Measurements from ENCODE around the gene DIPK1A. TPM values are rescaled to one million over a fixed set of nuclear protein-coding genes. Genes with fewer than 3 reads are reported as not detected.

Gene DIPK1A
- total RNA-seq, 1 donor from 2014 or later, result 16.0 TPM

DNA sequence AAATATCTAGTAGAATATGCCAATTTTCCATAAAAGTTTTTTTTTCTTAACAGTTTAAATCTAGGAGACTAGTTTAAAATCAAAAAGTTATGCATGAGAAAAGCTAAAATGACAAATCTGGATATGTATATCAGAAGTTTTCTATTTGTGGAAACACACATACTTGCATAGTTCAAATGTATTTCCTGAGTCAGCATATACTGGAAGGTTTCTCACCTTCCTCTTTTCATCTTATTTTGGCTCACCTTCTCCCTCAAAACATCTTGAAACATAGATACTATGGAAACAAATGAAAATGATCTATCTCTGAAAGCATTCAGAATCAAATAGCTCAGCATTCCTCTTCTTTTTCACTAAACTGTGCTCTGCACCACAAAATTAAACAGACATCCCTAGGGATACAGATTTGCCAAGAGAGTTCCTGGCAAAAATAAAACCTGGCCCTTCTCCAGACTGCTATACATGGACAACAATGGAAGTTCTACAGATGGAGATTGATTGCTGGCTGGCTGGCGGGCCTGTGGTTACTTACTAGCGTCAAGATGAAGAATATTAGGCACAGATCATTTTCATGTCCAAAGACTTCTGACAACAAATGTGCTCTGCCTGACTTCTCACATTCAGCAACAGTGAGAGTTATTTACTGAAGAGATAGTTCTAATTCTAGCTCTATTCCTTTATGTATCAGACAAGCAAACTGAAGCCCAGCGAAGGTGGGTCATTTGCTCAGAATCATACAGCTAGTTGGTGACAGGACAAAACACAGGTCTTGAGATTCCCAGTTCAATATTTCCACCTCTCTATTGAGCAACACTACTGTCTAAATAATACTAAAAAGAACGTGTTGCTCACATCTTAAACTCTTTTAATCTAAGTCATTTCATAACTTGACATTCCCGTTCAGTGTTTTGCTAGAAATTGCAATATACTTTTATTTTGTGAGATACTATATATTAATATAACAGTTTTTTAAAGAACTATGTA, 26.6 kb downstream of the DIPK1A start:
- peak overlapping the region; percentile 43 for H3K27ac Mint-ChIP-seq
- H3K9me3 Mint-ChIP-seq, result no peaks in the 10 kb centered on the region
- TF ChIP-seq, protein P1, sequence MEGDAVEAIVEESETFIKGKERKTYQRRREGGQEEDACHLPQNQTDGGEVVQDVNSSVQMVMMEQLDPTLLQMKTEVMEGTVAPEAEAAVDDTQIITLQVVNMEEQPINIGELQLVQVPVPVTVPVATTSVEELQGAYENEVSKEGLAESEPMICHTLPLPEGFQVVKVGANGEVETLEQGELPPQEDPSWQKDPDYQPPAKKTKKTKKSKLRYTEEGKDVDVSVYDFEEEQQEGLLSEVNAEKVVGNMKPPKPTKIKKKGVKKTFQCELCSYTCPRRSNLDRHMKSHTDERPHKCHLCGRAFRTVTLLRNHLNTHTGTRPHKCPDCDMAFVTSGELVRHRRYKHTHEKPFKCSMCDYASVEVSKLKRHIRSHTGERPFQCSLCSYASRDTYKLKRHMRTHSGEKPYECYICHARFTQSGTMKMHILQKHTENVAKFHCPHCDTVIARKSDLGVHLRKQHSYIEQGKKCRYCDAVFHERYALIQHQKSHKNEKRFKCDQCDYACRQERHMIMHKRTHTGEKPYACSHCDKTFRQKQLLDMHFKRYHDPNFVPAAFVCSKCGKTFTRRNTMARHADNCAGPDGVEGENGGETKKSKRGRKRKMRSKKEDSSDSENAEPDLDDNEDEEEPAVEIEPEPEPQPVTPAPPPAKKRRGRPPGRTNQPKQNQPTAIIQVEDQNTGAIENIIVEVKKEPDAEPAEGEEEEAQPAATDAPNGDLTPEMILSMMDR (IDR thresholded peaks at IDR 0.05), result no peak
- ATAC-seq (ENCODE audit: low read depth), result no peak
- intact Hi-C loops (cut with micrococcal nuclease), result loop anchor here (2.0 kb wide), 1 partner anchor 14 kb away; no protein-coding TSS in a partner anchor
- peaks cover 87% of the 10 kb centered on the region for H3K4me1 Mint-ChIP-seq
- ChIA-PET CTCF (interaction anchor here (1.0 to 2.5 kb wide), 2 partner anchors 9 to 59 kb away, joined by 3 to 7 read pairs; no protein-coding TSS in a partner anchor), POLR2A (no interaction called here)
- H3K27me3 Mint-ChIP-seq, result no peaks in the 10 kb centered on the region
- H3K4me3 Mint-ChIP-seq, result peak overlapping the region; percentile 45
- H3K36me3 Mint-ChIP-seq (ENCODE audit: low read depth), result peaks cover 13% of the 10 kb centered on the region
- DNase-seq, result no peak

- no peak overlapping the region for H3K4me3 Mint-ChIP-seq
- ChIA-PET POLR2A (no interaction called here), CTCF (no interaction called here)
- intact Hi-C loops (cut with micrococcal nuclease), result no loop called here
- H3K36me3 Mint-ChIP-seq (ENCODE audit: low read depth), result peaks cover 14% of the 10 kb centered on the region
- no peak for ATAC-seq (ENCODE audit: low read depth)
- DNase-seq, result no peak
- H3K4me1 Mint-ChIP-seq, result peaks cover 89% of the 10 kb centered on the region
- TF ChIP-seq, protein P1 (IDR thresholded peaks at IDR 0.05), result no peak
- H3K9me3 Mint-ChIP-seq, result no peaks in the 10 kb centered on the region
- H3K27me3 Mint-ChIP-seq, result no peaks in the 10 kb centered on the region
- no peak overlapping the region for H3K27ac Mint-ChIP-seq
Measured at GRCh38 chr1:92933459-92933858, 27.8 kb downstream of the DIPK1A start.

- no peak for DNase-seq
- ChIA-PET POLR2A (no interaction called here), CTCF (no interaction called here)
- intact Hi-C loops (cut with micrococcal nuclease), result no loop called here
- Mint-ChIP-seq H3K27ac (peak overlapping the region; percentile 30), H3K36me3 (ENCODE audit: low read depth) (peaks cover 15% of the 10 kb centered on the region), H3K9me3 (no peaks in the 10 kb centered on the region), H3K27me3 (no peaks in the 10 kb centered on the region), H3K4me3 (no peak overlapping the region), H3K4me1 (peaks cover 92% of the 10 kb centered on the region)
- TF ChIP-seq, protein P1 (IDR thresholded peaks at IDR 0.05), result no peak
- no peak for ATAC-seq (ENCODE audit: low read depth)
Measured at GRCh38 chr1:92931691-92932090, 29.6 kb downstream of the DIPK1A start.

- no peaks in the 10 kb centered on the region for H3K9me3 Mint-ChIP-seq
- ChIA-PET POLR2A (interaction anchor here (0.6 to 1.7 kb wide), 3 partner anchors 32 to 97 kb away, joined by 5 to 7 read pairs (median 5); partner anchors contain the start of genes DIPK1A and RPL5), CTCF (interaction anchor here (1.0 to 1.8 kb wide), 4 partner anchors 21 to 70 kb away, joined by 3 to 6 read pairs (median 4); no protein-coding TSS in a partner anchor)
- peaks cover 83% of the 10 kb centered on the region for H3K4me1 Mint-ChIP-seq
- no peak for DNase-seq
- H3K27ac Mint-ChIP-seq, result peak overlapping the region; percentile 80
- H3K27me3 Mint-ChIP-seq, result no peaks in the 10 kb centered on the region
- intact Hi-C loops (cut with micrococcal nuclease), result loop anchor here (5.0 kb wide), 1 partner anchor 33 kb away; the partner anchor contains the start of gene DIPK1A
- TF ChIP-seq, protein P1 (IDR thresholded peaks at IDR 0.05), result no peak
- peak; percentile 50 for ATAC-seq (ENCODE audit: low read depth)
- H3K36me3 Mint-ChIP-seq (ENCODE audit: low read depth), result peaks cover 13% of the 10 kb centered on the region
- peak overlapping the region; percentile 62 for H3K4me3 Mint-ChIP-seq
Measured at GRCh38 chr1:92929461-92929860, 31.8 kb downstream of the DIPK1A start.

- DNase-seq (no peak), ATAC-seq (ENCODE audit: low read depth) (no peak)
- Mint-ChIP-seq H3K27me3 (no peaks in the 10 kb centered on the region), H3K27ac (no peak overlapping the region), H3K9me3 (no peaks in the 10 kb centered on the region), H3K36me3 (ENCODE audit: low read depth) (peaks cover 16% of the 10 kb centered on the region), H3K4me3 (no peak overlapping the region), H3K4me1 (peaks cover 77% of the 10 kb centered on the region)
- POLR2A ChIA-PET, result interaction anchor here (1.1 kb wide), 1 partner anchor 33 kb away, joined by 7 read pairs; the partner anchor contains the start of gene DIPK1A
- intact Hi-C loops (cut with micrococcal nuclease), result loop anchor here (2.0 to 5.0 kb wide), 2 partner anchors 13 to 34 kb away; partner anchors contain the start of gene DIPK1A
- TF ChIP-seq, protein P1 (IDR thresholded peaks at IDR 0.05), result no peak
- CTCF ChIA-PET, result interaction anchor here (1.4 to 2.3 kb wide), 2 partner anchors 31 to 66 kb away, joined by 3 to 8 read pairs; no protein-coding TSS in a partner anchor
Measured at GRCh38 chr1:92927870-92928269, 33.4 kb downstream of the DIPK1A start.
